GM12878 (cell line): ENCODE measurements around the gene PDE6D. TPM values are rescaled to one million over a fixed set of nuclear protein-coding genes. Genes with fewer than 3 reads are reported as not detected.

Experiments
- ATAC-seq: fragments of 200-7000 bp; cut with Tn5 transposase; 3 replicates; pipeline ENCODE4 v1.9.1; 2020; ENCODE audit warnings: mild to moderate bottlenecking, moderate library complexity
- BruUV-seq: library from RNA; stranded (reverse); fragments of 400-500 nt; replicated peaks from 2 replicates; lab custom pipeline; 2021; lab: Mats Ljungman, UMichigan
- CTCF ChIA-PET: fragments of 300-600 bp; sonication (Branson Sonifier 250); formaldehyde crosslinking; extraction: SDS; loops from one replicate; lab custom pipeline; 2021; ENCODE audit warnings: inconsistent platforms; lab: Yijun Ruan, JAX
- POLR2A ChIA-PET: fragments of 350-600 bp; formaldehyde crosslinking; extraction: SDS; loops from one replicate; lab custom pipeline; 2021; ENCODE audit warnings: inconsistent platforms; lab: Charles Lee
- RAD21 ChIA-PET: fragments of 300-600 bp; sonication (Branson Sonifier 250); formaldehyde crosslinking; loops from one replicate; lab custom pipeline; 2023; ENCODE audit warnings: antibody characterized with exemption; ENCODE audit not compliant: unreplicated experiment; lab: Charles Lee
- SMC1A ChIA-PET: fragments of 300-600 bp; sonication (Branson Sonifier 250); formaldehyde crosslinking; loops from one replicate; lab custom pipeline; 2023; ENCODE audit not compliant: unreplicated experiment, uncharacterized antibody; lab: Charles Lee
- DNase-seq: peaks from one replicate; pipeline ENCODE4 v3.0.0-alpha.2; 2011; ENCODE audit warnings: low read depth, low spot score
- FAIRE-seq: peaks from 3 replicates; lab custom pipeline; 2011; peaks lifted over from hg19 to GRCh38; lab: Jason Lieb, UNC
- H2AFZ ChIP-seq: 2 replicates; pipeline ENCODE4 v1.6.0; 2011; ENCODE audit warnings: low read depth, low read length, control low read depth; ENCODE audit not compliant: control insufficient read depth
- H3K27ac ChIP-seq: 2 replicates; pipeline ENCODE4 v1.5.1; 2011; ENCODE audit warnings: control low read depth; ENCODE audit not compliant: control insufficient read depth, insufficient read depth
- H3K27me3 ChIP-seq, 2 experiments: replicated peaks in 1 of 2; 2 replicates each; pipeline versions ENCODE4 v1.6.0 to v1.6.1; 2011; ENCODE audit warnings: low read length in 1 of 2; ENCODE audit not compliant: control insufficient read depth in 2 of 2, insufficient read depth in 2 of 2
- H3K36me3 ChIP-seq, 2 experiments: 2 replicates each; pipeline ENCODE4 v1.5.1; 2011; ENCODE audit warnings: low read length in 1 of 2; ENCODE audit not compliant: control insufficient read depth in 2 of 2, insufficient read depth in 2 of 2
- H3K4me1 ChIP-seq: 2 replicates; pipeline ENCODE4 v1.6.1; 2011; ENCODE audit warnings: mild to moderate bottlenecking, low read length, moderate library complexity, mixed read lengths; ENCODE audit not compliant: control insufficient read depth, insufficient read depth
- H3K4me2 ChIP-seq: 2 replicates; pipeline ENCODE4 v1.6.0; 2011; ENCODE audit warnings: control low read depth; ENCODE audit not compliant: control insufficient read depth, insufficient read depth
- H3K4me3 ChIP-seq: fragments of 200-600 bp; sonication (generic); 2 replicates; pipeline ENCODE4 v1.5.1; 2016
- H3K79me2 ChIP-seq: 2 replicates; pipeline ENCODE4 v1.6.0; 2011; ENCODE audit warnings: low read length; ENCODE audit not compliant: control insufficient read depth, insufficient read depth
- H3K9ac ChIP-seq: 2 replicates; pipeline ENCODE4 v1.8.0; 2011; ENCODE audit warnings: low read length, control low read depth, mixed read lengths; ENCODE audit not compliant: control insufficient read depth, insufficient read depth
- H3K9me3 ChIP-seq: replicated peaks from 3 replicates; pipeline ENCODE4 v1.5.1; 2011; ENCODE audit warnings: mild to moderate bottlenecking, low read length; ENCODE audit not compliant: control insufficient read depth, insufficient read depth
- H4K20me1 ChIP-seq: 2 replicates; pipeline ENCODE4 v1.6.0; 2011; ENCODE audit not compliant: control insufficient read depth, insufficient read depth
- BACH1 ChIP-seq: fragments of 450-650 bp; IDR thresholded peaks from 2 replicates; pipeline ENCODE4 v1.6.1; 2017; ENCODE audit warnings: mild to moderate bottlenecking, borderline replicate concordance
- CBFB ChIP-seq: IDR thresholded peaks from 2 replicates; pipeline ENCODE4 v1.6.1; 2016; ENCODE audit warnings: antibody characterized with exemption, low read depth
- FOXK2 ChIP-seq: fragments of 450-650 bp; IDR thresholded peaks from 2 replicates; pipeline ENCODE4 v1.6.1; 2017; ENCODE audit warnings: mild to moderate bottlenecking, moderate library complexity
- RAD21 ChIP-seq: IDR thresholded peaks from 2 replicates; pipeline ENCODE4 v1.6.1; 2011; ENCODE audit warnings: mild to moderate bottlenecking, low read depth, low read length, moderate library complexity; ENCODE audit not compliant: insufficient read depth
- RB1 ChIP-seq: fragments of 450-650 bp; formaldehyde crosslinking; IDR thresholded peaks from 2 replicates; pipeline ENCODE4 v1.6.1; 2017; ENCODE audit warnings: mild to moderate bottlenecking, borderline replicate concordance
- RELA ChIP-seq: fragments of 450-650 bp; IDR thresholded peaks from 2 replicates; pipeline ENCODE4 v1.8.0; 2014; ENCODE audit warnings: borderline replicate concordance; ENCODE audit not compliant: partially characterized antibody
- RUNX3 ChIP-seq: IDR thresholded peaks from 2 replicates; pipeline ENCODE4 v1.6.1; 2012; ENCODE audit warnings: low read length, inconsistent platforms
- SMARCA5 ChIP-seq: fragments of 450-650 bp; IDR thresholded peaks from 2 replicates; pipeline ENCODE4 v1.6.1; 2017; ENCODE audit warnings: mild to moderate bottlenecking
- ZNF207 ChIP-seq: fragments of 450-650 bp; IDR thresholded peaks from 2 replicates; pipeline ENCODE4 v1.6.1; 2014; ENCODE audit warnings: antibody characterized with exemption, mild to moderate bottlenecking, borderline replicate concordance
- ZNF384 ChIP-seq: IDR thresholded peaks from 2 replicates; pipeline ENCODE4 v1.6.1; 2012; ENCODE audit warnings: low read depth, mild to moderate bottlenecking, low read length, improper control_type of control experiment, borderline replicate concordance
- WGBS: methylation state at CpG from one replicate; pipeline ENCODE4 v1.1.6; 2016; ENCODE audit warnings: low lambda C conversion rate; ENCODE audit not compliant: insufficient replicate concordance, insufficient coverage; ENCODE audit errors: missing lambda C conversion rate; 5-methylcytosine and 5-hydroxymethylcytosine counted together
- in situ Hi-C: fragments of 300-500 bp; cut with MboI; formaldehyde crosslinking; loops from 9 replicates; pipeline ENCODE4 v1.14.3; 2018; ENCODE audit warnings: mixed read lengths
- intact Hi-C: fragments of 100-400 bp; cut with micrococcal nuclease; formaldehyde crosslinking; loops from one replicate; pipeline ENCODE4 v1.14.2; 2022; ENCODE audit not compliant: unreplicated experiment
- polyA plus RNA-seq, 11 experiments: library from polyadenylated mRNA; depleted of rRNA in 4 of 11; unstranded in 6 of 11; stranded (reverse) in 5 of 11; fragments of >200 nt; fragmentation: Nextera tagmentation in 4 of 11; fragmentation: Illumina TruSeq in 1 of 11; extraction: Ambion mirVana in 4 of 11; extraction: Trizol in 1 of 11; gene quantifications; 1 replicate in 1 of 11; 2 replicates in 10 of 11; pipeline versions ENCODE4 v1.2.1 to v1.2.3, GENCODE V29; 2011 to 2016; ENCODE audit warnings: inconsistent platforms in 2 of 11, missing spikeins in 2 of 11, low read depth in 1 of 11
- total RNA-seq, 4 experiments: library from RNA; depleted of rRNA in 3 of 4; stranded (reverse); fragments of >200 nt in 3 of 4; fragmentation: Illumina TruSeq in 1 of 4; extraction: Trizol in 1 of 4; gene quantifications; 2 replicates each; pipeline versions ENCODE4 v1.2.1 to v1.2.3, GENCODE V29; 2013 to 2021
- TF ChIP-seq, protein P1 (sequence below): fragments of 450-650 bp; IDR thresholded peaks from 2 replicates; pipeline ENCODE4 v1.6.1; 2018; ENCODE audit warnings: mild to moderate bottlenecking, low read depth, moderate library complexity; ENCODE audit not compliant: partially characterized antibody
- TF ChIP-seq, protein P2 (sequence below): fragments of 450-650 bp; IDR thresholded peaks from 2 replicates; pipeline ENCODE4 v1.6.1; 2017; ENCODE audit warnings: low read depth, mild to moderate bottlenecking, moderate library complexity
- TF ChIP-seq, protein P3 (sequence below): IDR thresholded peaks from 2 replicates; pipeline ENCODE4 v1.6.1; 2012; ENCODE audit warnings: low read depth, low read length, improper control_type of control experiment
- TF ChIP-seq, protein P4 (sequence below): IDR thresholded peaks from 2 replicates; pipeline ENCODE4 v1.6.1; 2012; ENCODE audit warnings: low read depth, low read length, improper control_type of control experiment
- TF ChIP-seq, protein P5 (sequence below): fragments of 450-650 bp; IDR thresholded peaks from 2 replicates; pipeline ENCODE4 v1.6.1; 2018; ENCODE audit warnings: borderline replicate concordance, mild to moderate bottlenecking; ENCODE audit not compliant: partially characterized antibody

PDE6D gene
- total and polyA plus RNA-seq, 10 of the 15 experiments (the other 5 are each of a cell fraction or from before 2014, with no cell fraction given) = 8.2 to 69.4 (median 56.2) TPM

DNA sequence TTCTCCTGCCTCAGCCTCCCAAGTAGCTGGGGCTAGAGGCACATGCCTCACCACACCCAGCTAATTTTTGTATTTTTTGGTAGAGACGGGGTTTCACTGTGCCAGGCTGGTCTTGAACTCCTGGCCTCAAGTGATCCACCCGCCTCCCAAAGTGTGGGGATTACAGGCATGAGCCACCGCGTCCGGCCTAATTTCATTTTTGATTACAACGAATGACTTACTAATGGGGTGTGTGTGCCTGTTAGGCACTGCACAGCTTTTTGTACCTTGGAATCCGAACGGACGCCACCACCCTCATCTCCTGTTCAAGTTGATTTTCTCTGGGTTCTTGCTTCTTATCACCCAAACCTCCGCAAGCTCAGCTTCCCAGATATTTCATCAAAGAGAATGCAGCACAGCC lies 55.6 kb downstream of the PDE6D start:
- SMC1A ChIA-PET = interaction anchor here (0.8 to 2.1 kb wide), 4 partner anchors 10 to 51 kb away, joined by 3 to 6 read pairs (median 4); no protein-coding TSS in a partner anchor
- ATAC-seq (no peak), DNase-seq (no peak), FAIRE-seq (no peak)
- 95% methylated on average over 10 of the region's 10 CpGs for WGBS
- no TSS peak for BruUV-seq
- no peaks in the 10 kb centered on the region for H4K20me1 ChIP-seq
- no peak overlapping the region for H3K4me2 ChIP-seq
- in situ Hi-C loops (no loop called here), intact Hi-C loops (no loop called here)
- no peak overlapping the region for H2AFZ ChIP-seq
- CTCF ChIA-PET = interaction anchor here (0.6 to 3.2 kb wide), 8 partner anchors 11 to 177 kb away, joined by 3 to 31 read pairs (median 3); no protein-coding TSS in a partner anchor
- H3K27ac ChIP-seq = no peak overlapping the region
- H3K9ac ChIP-seq = no peak overlapping the region
- POLR2A ChIA-PET = interaction anchor here (0.7 to 1.8 kb wide), 4 partner anchors 11 to 128 kb away, joined by 3 to 4 read pairs (median 4); no protein-coding TSS in a partner anchor
- no peaks in the 10 kb centered on the region for H3K9me3 ChIP-seq
- no peaks in the 10 kb centered on the region for H3K79me2 ChIP-seq
- no peak overlapping the region for H3K4me3 ChIP-seq
- H3K27me3 ChIP-seq = no peaks in the 10 kb centered on the region
- H3K4me1 ChIP-seq = peaks cover 15% of the 10 kb centered on the region
- TF ChIP-seq, protein P1, sequence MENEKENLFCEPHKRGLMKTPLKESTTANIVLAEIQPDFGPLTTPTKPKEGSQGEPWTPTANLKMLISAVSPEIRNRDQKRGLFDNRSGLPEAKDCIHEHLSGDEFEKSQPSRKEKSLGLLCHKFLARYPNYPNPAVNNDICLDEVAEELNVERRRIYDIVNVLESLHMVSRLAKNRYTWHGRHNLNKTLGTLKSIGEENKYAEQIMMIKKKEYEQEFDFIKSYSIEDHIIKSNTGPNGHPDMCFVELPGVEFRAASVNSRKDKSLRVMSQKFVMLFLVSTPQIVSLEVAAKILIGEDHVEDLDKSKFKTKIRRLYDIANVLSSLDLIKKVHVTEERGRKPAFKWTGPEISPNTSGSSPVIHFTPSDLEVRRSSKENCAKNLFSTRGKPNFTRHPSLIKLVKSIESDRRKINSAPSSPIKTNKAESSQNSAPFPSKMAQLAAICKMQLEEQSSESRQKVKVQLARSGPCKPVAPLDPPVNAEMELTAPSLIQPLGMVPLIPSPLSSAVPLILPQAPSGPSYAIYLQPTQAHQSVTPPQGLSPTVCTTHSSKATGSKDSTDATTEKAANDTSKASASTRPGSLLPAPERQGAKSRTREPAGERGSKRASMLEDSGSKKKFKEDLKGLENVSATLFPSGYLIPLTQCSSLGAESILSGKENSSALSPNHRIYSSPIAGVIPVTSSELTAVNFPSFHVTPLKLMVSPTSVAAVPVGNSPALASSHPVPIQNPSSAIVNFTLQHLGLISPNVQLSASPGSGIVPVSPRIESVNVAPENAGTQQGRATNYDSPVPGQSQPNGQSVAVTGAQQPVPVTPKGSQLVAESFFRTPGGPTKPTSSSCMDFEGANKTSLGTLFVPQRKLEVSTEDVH = no peak
- TF ChIP-seq ZNF384 (no peak), RB1 (no peak), CBFB (no peak), RELA (no peak), RUNX3 (no peak), FOXK2 (no peak), ZNF207 (no peak), BACH1 (no peak), SMARCA5 (no peak), RAD21 (no peak)
- TF ChIP-seq, protein P2, sequence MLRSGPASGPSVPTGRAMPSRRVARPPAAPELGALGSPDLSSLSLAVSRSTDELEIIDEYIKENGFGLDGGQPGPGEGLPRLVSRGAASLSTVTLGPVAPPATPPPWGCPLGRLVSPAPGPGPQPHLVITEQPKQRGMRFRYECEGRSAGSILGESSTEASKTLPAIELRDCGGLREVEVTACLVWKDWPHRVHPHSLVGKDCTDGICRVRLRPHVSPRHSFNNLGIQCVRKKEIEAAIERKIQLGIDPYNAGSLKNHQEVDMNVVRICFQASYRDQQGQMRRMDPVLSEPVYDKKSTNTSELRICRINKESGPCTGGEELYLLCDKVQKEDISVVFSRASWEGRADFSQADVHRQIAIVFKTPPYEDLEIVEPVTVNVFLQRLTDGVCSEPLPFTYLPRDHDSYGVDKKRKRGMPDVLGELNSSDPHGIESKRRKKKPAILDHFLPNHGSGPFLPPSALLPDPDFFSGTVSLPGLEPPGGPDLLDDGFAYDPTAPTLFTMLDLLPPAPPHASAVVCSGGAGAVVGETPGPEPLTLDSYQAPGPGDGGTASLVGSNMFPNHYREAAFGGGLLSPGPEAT = no peak
- TF ChIP-seq, protein P3, sequence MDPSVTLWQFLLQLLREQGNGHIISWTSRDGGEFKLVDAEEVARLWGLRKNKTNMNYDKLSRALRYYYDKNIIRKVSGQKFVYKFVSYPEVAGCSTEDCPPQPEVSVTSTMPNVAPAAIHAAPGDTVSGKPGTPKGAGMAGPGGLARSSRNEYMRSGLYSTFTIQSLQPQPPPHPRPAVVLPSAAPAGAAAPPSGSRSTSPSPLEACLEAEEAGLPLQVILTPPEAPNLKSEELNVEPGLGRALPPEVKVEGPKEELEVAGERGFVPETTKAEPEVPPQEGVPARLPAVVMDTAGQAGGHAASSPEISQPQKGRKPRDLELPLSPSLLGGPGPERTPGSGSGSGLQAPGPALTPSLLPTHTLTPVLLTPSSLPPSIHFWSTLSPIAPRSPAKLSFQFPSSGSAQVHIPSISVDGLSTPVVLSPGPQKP = no peak
- TF ChIP-seq, protein P4, sequence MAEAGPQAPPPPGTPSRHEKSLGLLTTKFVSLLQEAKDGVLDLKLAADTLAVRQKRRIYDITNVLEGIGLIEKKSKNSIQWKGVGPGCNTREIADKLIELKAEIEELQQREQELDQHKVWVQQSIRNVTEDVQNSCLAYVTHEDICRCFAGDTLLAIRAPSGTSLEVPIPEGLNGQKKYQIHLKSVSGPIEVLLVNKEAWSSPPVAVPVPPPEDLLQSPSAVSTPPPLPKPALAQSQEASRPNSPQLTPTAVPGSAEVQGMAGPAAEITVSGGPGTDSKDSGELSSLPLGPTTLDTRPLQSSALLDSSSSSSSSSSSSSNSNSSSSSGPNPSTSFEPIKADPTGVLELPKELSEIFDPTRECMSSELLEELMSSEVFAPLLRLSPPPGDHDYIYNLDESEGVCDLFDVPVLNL = no peak
- TF ChIP-seq, protein P5, sequence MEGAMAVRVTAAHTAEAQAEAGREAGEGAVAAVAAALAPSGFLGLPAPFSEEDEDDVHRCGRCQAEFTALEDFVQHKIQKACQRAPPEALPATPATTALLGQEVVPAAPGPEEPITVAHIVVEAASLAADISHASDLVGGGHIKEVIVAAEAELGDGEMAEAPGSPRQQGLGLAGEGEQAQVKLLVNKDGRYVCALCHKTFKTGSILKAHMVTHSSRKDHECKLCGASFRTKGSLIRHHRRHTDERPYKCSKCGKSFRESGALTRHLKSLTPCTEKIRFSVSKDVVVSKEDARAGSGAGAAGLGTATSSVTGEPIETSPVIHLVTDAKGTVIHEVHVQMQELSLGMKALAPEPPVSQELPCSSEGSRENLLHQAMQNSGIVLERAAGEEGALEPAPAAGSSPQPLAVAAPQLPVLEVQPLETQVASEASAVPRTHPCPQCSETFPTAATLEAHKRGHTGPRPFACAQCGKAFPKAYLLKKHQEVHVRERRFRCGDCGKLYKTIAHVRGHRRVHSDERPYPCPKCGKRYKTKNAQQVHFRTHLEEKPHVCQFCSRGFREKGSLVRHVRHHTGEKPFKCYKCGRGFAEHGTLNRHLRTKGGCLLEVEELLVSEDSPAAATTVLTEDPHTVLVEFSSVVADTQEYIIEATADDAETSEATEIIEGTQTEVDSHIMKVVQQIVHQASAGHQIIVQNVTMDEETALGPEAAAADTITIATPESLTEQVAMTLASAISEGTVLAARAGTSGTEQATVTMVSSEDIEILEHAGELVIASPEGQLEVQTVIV = no peak
- H3K36me3 ChIP-seq = no peaks in the 10 kb centered on the region
- RAD21 ChIA-PET = interaction anchor here (0.9 kb wide), 1 partner anchor 44 kb away, joined by 3 read pairs; no protein-coding TSS in a partner anchor
